MCF 10A (cell line): ENCODE results near the gene CDCA7L. TPM values are rescaled to one million over a fixed set of nuclear protein-coding genes. Genes with fewer than 3 reads are reported as not detected.
"Not testable (repeated sequence)": the region's sequence is repeated elsewhere in the genome, so short reads cannot be mapped to it uniquely, and the experiment has no call there.

Source experiments
- BruUV-seq: library from RNA; stranded (reverse); fragments of 400-500 nt; replicated peaks from 2 replicates; lab custom pipeline; 2021; lab: Mats Ljungman, UMichigan
- CTCF ChIA-PET: fragments of 300-600 bp; sonication (Branson Sonifier 250); formaldehyde crosslinking; extraction: SDS; loops from one replicate; lab custom pipeline; 2021; ENCODE audit warnings: antibody characterized with exemption, inconsistent platforms; lab: Yijun Ruan, JAX
- POLR2A ChIA-PET: fragments of 300-600, 350-650 bp; sonication (Branson Sonifier 250); formaldehyde crosslinking; extraction: SDS; loops from one replicate; lab custom pipeline; 2020; ENCODE audit warnings: antibody characterized with exemption, inconsistent platforms; lab: Yijun Ruan, JAX
- DNase-seq: peaks from one replicate; pipeline ENCODE4 v3.0.0-alpha.2; 2018; ENCODE audit not compliant: unreplicated experiment
- H3K27ac Mint-ChIP-seq: one replicate; pipeline ENCODE4 v1.8.0; 2022; ENCODE audit warnings: mild to moderate bottlenecking, low read depth, mixed read lengths; ENCODE audit not compliant: unreplicated experiment
- H3K27me3 Mint-ChIP-seq: one replicate; pipeline ENCODE4 v1.8.0; 2022; ENCODE audit warnings: mixed read lengths; ENCODE audit not compliant: insufficient read depth, unreplicated experiment
- H3K36me3 Mint-ChIP-seq: one replicate; pipeline ENCODE4 v1.8.0; 2022; ENCODE audit warnings: mild to moderate bottlenecking, moderate library complexity, mixed read lengths; ENCODE audit not compliant: insufficient read depth, unreplicated experiment
- H3K4me1 Mint-ChIP-seq: one replicate; pipeline ENCODE4 v1.8.0; 2022; ENCODE audit warnings: mixed read lengths; ENCODE audit not compliant: insufficient read depth, unreplicated experiment
- H3K4me3 Mint-ChIP-seq: one replicate; pipeline ENCODE4 v1.8.0; 2022; ENCODE audit warnings: mild to moderate bottlenecking, moderate library complexity, mixed read lengths; ENCODE audit not compliant: unreplicated experiment
- H3K9me3 Mint-ChIP-seq: one replicate; pipeline ENCODE4 v1.8.0; 2022; ENCODE audit warnings: mixed read lengths; ENCODE audit not compliant: unreplicated experiment
- intact Hi-C: fragments of 100-400 bp; cut with micrococcal nuclease; formaldehyde crosslinking; loops from 2 replicates; pipeline ENCODE4 v1.14.1; 2022
- total RNA-seq: library from RNA; stranded (reverse); gene quantifications from 2 replicates; pipeline ENCODE4 v1.2.3, GENCODE V29; 2022
- TF ChIP-seq, protein P1 (sequence below): fragments of 200-600 bp; IDR thresholded peaks from one replicate; pipeline ENCODE4 v1.8.0; 2022; ENCODE audit warnings: antibody characterized with exemption, mild to moderate bottlenecking; ENCODE audit not compliant: unreplicated experiment

The CDCA7L gene
- total RNA-seq, 1 experiment from 2014 or later, result 43.6 TPM

GRCh38 chr7:21934808-21935207 is 10.9 kb downstream of the CDCA7L start:
- no TSS peak for BruUV-seq
- no peaks in the 10 kb centered on the region for H3K27me3 Mint-ChIP-seq
- ChIA-PET POLR2A (interaction anchor here (0.8 to 1.0 kb wide), 2 partner anchors 8 to 10 kb away, joined by 3 to 6 read pairs; no protein-coding TSS in a partner anchor), CTCF (no interaction called here)
- no peak overlapping the region for H3K4me3 Mint-ChIP-seq
- TF ChIP-seq, protein P1, sequence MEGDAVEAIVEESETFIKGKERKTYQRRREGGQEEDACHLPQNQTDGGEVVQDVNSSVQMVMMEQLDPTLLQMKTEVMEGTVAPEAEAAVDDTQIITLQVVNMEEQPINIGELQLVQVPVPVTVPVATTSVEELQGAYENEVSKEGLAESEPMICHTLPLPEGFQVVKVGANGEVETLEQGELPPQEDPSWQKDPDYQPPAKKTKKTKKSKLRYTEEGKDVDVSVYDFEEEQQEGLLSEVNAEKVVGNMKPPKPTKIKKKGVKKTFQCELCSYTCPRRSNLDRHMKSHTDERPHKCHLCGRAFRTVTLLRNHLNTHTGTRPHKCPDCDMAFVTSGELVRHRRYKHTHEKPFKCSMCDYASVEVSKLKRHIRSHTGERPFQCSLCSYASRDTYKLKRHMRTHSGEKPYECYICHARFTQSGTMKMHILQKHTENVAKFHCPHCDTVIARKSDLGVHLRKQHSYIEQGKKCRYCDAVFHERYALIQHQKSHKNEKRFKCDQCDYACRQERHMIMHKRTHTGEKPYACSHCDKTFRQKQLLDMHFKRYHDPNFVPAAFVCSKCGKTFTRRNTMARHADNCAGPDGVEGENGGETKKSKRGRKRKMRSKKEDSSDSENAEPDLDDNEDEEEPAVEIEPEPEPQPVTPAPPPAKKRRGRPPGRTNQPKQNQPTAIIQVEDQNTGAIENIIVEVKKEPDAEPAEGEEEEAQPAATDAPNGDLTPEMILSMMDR, result no peak
- H3K4me1 Mint-ChIP-seq, result peaks cover 26% of the 10 kb centered on the region
- peak overlapping the region; percentile 58 for H3K27ac Mint-ChIP-seq
- H3K9me3 Mint-ChIP-seq, result peaks cover 30% of the 10 kb centered on the region
- no peak for DNase-seq
- peaks cover 19% of the 10 kb centered on the region for H3K36me3 Mint-ChIP-seq
- intact Hi-C loops, result no loop called here

GRCh38 chr7:21933293-21933692 is 12.4 kb downstream of the CDCA7L start:
- DNase-seq, result not testable (repeated sequence)
- H3K36me3 Mint-ChIP-seq, result peaks cover 22% of the 10 kb centered on the region

GRCh38 chr7:21927693-21928092 is 18.0 kb downstream of the CDCA7L start:
- CTCF ChIA-PET, result interaction anchor here (0.6 to 0.7 kb wide), 2 partner anchors 17 to 142 kb away, joined by 3 read pairs; no protein-coding TSS in a partner anchor
- intact Hi-C loops, result no loop called here
- no TSS peak for BruUV-seq
- H3K27me3 Mint-ChIP-seq, result no peaks in the 10 kb centered on the region
- H3K27ac Mint-ChIP-seq, result no peak overlapping the region
- peaks cover 18% of the 10 kb centered on the region for H3K36me3 Mint-ChIP-seq
- TF ChIP-seq, protein P1, result no peak
- H3K4me3 Mint-ChIP-seq, result no peak overlapping the region
- H3K4me1 Mint-ChIP-seq, result peaks cover 9% of the 10 kb centered on the region
- no peak for DNase-seq
- POLR2A ChIA-PET, result interaction anchor here (2.8 kb wide), 1 partner anchor 17 kb away, joined by 16 read pairs; the partner anchor contains the start of gene CDCA7L
- peaks cover 12% of the 10 kb centered on the region for H3K9me3 Mint-ChIP-seq

More at GRCh38 chr7:21933293-21933692, 12.4 kb downstream of the CDCA7L start:
- BruUV-seq, intact Hi-C loops, H3K4me3 Mint-ChIP-seq, H3K27me3 Mint-ChIP-seq, POLR2A ChIA-PET, H3K27ac Mint-ChIP-seq: not testable (repeated sequence)
- Mint-ChIP-seq H3K4me1 (peaks cover 13% of the 10 kb centered on the region), H3K9me3 (peaks cover 38% of the 10 kb centered on the region)
- CTCF ChIA-PET, result interaction anchor here (0.7 to 1.1 kb wide), 2 partner anchors 10 to 464 kb away, joined by 3 read pairs; no protein-coding TSS in a partner anchor

DNA sequence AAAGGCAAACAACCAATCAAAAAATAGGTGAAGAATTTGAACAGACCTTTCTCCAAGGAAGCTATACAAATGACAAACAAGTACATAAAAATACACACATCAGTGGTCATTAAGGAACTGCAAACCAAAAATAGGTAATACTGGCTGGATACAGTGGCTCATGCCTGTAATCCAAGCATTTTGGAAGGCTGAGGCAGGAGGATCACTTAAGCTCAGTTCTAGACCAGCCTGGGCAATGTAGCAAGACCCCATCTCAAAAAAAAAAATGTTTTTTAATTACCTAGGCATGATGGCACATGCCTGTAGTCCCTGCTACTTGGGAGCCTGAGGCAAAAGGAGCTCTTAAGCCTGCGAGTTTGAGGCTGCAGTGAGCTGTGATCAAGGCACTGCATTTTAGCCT is 19.3 kb downstream of the CDCA7L start:
- H3K4me3 Mint-ChIP-seq, result no peak overlapping the region
- H3K27me3 Mint-ChIP-seq, result no peaks in the 10 kb centered on the region
- ChIA-PET CTCF (interaction anchor here (0.7 to 1.1 kb wide), 2 partner anchors 17 to 979 kb away, joined by 3 read pairs; no protein-coding TSS in a partner anchor), POLR2A (interaction anchor here (1.3 to 2.8 kb wide), 2 partner anchors 9 to 18 kb away, joined by 3 to 16 read pairs; partner anchors contain the start of gene CDCA7L)
- peaks cover 12% of the 10 kb centered on the region for H3K9me3 Mint-ChIP-seq
- intact Hi-C loops, result no loop called here
- TF ChIP-seq, protein P1, result no peak
- peaks cover 10% of the 10 kb centered on the region for H3K4me1 Mint-ChIP-seq
- H3K27ac Mint-ChIP-seq, result no peak overlapping the region
- no peak for DNase-seq
- BruUV-seq, result no TSS peak
- peaks cover 18% of the 10 kb centered on the region for H3K36me3 Mint-ChIP-seq
